SK-N-DZ (cell line): ENCODE data around the gene TNIP3. TPM values are rescaled to one million over a fixed set of nuclear protein-coding genes. Genes with fewer than 3 reads are reported as not detected.
"Not testable (repeated sequence)": the region's sequence is repeated elsewhere in the genome, so short reads cannot be mapped to it uniquely, and the experiment has no call there.

ENCODE experiments used
- DNase-seq: peaks from one replicate; pipeline ENCODE4 v3.0.0-alpha.2; 2015; ENCODE audit warnings: low spot score
- polyA plus RNA-seq, 2 experiments: library from polyadenylated mRNA; depleted of rRNA; stranded (reverse); fragments of >200 nt; gene quantifications; 2 replicates each; pipeline ENCODE4 v1.2.3, GENCODE V29; 2014

Gene TNIP3, protein sequence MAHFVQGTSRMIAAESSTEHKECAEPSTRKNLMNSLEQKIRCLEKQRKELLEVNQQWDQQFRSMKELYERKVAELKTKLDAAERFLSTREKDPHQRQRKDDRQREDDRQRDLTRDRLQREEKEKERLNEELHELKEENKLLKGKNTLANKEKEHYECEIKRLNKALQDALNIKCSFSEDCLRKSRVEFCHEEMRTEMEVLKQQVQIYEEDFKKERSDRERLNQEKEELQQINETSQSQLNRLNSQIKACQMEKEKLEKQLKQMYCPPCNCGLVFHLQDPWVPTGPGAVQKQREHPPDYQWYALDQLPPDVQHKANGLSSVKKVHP
- polyA plus RNA-seq (2014; cell fraction: cytosol; rRNA removed) = not detected in 2 replicates
- polyA plus RNA-seq (2014; cell fraction: nucleus; rRNA removed) = not detected in 2 replicates

DNA sequence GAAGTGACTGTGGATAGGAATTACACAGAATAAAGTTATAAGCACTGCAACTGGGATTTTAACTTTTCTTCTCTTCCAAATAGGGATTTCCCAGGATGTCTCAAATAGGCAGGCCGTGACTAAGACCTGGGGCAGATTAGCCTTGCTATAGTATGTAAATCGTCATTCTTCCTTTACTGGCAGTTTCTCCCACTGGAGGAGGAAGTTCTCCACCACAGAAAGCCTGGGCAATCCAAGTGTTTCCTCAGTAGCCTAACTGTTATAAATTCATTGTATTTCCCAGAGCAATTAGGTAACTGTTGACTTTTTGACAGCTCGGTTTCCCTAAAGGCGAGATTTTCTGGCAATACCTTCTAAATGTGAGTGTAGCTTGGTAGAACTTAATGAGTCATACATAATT lies at the start of gene TNIP3:
TSS of gene TNIP3 (minus strand) at position 31 of the 400 bp plus-strand sequence. CDS start 196 bp downstream, outside the sequence.
- DNase-seq = no peak

DNA sequence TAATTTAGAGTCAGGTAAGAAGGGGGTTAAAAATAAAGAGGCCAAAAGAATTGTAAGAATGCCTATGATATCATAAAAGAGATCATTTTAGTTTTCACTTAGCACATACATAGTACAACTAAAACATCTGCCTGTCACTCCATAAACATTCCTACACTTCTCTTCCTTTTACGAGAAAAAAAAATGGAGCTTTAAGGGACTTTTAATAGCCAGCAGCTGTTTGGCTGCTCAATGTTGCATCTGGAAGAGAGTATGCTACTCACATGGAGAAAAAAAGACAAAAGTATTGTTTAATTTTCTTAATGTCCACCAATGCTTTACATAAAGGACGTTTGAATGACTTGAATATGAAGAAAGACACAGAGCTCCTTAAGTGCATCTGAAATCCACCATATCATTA lies 48.7 kb upstream of the TNIP3 start:
- no peak for DNase-seq

DNA sequence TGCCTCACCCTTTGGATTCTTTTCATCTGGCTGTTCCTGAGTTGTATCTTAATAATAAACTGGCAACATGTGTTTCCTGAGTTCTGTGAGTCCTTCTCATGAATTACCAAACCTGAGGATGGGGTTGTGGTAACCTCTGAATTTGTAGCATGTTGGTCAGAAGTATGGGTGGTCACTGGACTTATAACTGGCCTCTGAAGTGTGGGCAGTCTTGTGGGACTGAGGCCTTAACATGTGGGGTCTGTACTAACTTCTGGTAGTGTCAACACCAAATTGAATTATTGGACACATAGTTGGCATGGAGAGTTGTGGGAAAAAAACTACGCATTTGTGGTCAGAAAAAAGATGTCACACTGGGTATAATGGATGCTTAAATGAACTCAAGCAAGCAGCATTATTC lies 45.0 kb upstream of the TNIP3 start:
- DNase-seq = no peak

DNA sequence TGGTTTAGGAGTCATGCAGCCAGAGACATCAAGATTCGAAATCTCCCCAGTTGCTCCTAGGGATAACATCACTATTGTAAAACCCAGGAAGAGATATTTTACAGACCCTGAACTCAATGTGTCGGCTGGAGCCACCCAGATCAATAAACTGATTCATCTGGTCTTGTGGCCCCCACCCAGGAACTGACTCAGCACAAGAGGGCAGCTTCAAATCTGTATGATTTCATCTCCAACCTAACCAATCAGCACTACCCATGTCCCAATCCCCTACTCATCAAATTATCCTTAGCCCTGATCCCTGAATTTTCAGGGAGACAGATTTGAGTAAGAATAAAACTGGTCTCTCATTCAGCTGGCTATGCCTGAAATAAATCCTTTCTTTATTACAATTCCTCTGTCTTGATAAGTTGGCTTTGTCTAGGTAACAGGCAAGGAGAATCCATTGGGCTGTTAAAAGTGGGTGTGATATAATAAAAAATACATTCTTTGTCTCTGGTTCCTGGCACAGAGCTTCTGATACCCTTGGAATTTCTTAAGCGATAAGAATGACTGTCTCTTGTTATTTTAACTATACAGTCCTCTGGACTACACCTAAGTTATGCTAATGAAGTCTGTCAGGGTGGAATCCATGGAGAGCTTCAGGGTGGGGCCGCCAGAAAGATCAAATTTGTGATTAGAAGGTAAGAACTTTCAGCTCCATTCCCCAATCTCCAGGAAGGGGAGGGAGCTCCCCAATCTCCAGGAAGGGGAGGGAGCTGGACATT lies 44.3 kb upstream of the TNIP3 start:
- no peak for DNase-seq

DNA sequence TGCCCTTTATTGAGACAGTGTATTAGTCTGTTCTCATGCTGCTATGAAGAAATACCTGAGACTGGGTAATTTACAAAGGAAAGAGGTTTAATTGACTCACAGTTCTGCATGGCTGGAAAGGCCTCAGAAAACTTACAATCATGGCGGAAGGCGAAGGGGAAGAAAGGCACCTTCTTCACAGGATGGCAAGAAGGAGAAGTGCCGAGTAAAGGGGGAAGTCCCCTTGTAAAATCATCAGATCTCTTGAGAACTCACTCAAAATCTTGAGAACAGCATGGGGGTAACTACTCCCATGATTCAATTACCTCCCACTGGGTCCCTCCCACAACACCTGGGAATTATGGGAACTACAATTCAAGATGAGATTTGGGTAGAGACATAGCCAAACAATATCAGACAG lies 41.7 kb upstream of the TNIP3 start:
- DNase-seq = not testable (repeated sequence)

DNA sequence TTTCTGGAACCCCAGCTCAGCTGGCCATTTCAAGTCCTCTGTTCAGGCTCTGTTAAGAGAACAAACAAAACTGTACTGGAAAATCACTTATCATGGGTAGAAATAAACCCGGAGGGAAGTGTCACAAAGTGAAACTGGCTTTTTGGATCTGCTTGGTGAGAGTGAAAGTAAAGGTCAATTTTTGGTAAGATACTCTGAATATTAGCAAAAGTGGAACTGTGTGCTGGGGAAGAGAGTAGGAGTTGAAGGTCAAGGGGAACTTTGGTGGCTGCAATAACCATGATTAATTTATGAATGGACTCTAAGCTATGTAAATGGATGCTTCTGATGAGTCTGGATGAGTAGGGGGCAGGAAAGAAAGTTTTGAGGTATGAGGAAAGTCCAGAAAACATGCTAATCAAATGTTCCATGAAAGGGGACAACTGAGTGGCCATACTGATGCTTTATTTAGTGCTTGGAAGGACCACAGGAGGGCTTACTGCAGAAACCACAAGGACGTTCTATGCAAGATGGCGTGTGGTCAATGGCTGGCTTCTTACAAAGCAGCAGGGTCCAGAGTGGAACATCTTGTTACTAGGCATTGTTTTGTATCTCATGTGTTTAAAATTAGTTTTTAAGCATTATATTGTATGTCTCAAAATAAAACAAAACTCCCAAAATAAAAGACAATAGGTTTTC lies 36.8 kb upstream of the TNIP3 start:
- DNase-seq = no peak

DNA sequence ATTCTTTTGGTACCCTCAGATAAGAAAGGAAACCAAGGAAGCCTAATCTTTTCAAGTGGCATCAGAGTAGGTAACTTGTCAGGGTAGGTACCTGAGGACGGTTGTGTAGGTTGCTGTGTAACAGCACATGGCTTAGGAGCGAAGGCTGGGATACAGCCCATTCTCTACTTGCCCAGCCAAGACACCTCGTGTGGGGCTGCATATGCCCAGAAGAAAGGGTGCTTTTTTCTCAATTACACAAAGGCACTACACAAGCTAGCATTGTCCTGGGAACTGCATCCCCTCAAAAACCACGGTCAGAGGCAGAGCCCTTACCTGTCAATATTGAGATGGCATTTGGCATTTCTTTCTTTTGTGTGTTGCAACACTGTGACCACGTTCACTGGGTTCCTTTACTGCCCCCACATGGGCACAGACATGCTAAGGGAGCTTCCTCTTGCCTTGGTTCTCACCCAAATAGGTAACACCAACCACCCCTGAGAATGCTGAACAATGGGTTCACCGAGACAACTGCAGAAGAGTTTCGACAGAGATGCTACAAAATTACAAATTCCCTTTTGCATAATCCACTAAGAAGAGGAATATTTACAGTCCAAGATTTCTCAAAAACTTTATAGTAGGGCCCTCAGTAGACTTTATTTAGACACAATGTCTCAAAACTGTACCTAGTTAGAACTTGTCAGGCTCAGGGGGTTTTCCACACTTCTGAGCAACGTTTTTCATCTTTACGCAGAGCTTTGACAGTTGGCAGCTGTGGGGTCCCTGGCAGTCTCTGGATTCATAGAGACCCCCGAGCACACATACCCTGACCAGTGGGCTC lies 35.8 kb upstream of the TNIP3 start:
- no peak for DNase-seq

DNA sequence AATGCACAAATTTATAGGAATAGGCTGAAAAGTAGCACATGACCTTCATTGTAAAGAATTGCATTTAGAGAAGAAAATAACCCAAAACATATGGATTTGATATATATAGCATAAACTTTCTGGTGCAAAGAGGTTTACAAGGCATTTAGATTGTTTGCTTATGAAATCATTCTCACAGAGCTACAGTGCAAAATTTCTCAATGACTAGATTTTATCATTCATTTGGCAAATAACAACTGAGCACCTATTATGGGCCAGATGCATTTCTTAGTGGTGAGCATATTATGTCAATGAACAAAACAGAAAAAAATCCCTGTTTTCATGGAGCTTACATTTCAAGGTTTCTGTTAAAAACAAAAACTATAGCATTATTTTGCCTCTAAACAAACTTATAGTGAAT lies 34.1 kb upstream of the TNIP3 start:
- DNase-seq = no peak

DNA sequence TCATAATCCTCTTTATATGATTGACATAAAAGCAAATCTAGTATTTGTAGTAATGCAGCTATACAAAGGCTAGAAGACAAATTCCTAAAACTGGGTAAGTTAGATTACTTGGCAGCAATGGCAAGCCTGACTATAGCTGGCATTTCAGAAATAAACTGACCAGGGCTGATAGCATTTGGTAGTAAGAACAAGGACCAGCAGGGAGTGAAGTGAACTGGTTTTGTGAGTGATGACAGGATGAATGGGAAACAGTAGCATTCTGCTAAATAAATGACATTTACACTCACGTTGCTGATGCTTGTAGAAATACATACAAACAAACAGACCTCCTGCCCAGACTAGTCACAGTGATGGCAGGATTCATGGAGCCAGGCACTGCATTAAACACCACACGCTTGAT lies 31.5 kb upstream of the TNIP3 start:
- no peak for DNase-seq

DNA sequence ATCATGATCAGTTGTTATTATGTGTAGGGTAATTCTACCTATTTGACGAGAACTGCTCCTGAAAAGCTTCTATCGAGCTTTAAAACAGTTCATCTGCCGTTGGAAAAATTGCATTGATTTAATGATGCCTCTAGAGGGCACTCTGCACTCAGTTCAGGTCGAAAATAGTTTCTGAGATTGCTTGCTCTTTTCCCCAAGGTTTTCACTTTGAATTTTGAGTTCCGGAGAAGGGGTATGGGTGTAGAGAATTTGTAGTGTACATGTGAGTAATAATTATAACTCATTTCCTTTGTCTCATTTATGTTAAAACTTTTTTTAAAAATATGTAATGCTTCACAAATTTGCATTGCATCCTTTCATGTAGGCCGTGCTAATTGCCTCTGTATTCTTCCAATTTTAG lies 28.4 kb upstream of the TNIP3 start:
- peak; percentile 30 for DNase-seq

DNA sequence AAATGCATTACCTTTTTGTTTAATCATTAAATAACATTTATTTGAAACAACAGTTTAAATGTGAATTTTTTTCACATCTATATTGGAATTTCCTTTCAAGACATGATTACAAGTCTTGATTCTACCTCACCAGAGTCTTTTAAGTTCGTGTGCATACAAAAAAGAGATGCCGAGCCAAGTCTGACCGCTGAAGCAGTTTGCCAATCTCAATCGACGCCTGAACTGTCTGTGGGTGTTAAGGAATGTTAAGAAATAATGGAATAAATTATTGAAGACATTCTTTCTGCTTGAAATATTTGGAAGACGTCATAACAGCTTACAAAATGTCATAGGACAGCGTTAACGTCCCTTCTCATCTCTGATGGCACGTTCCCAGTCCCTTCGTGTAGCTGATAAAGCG lies 27.9 kb upstream of the TNIP3 start:
- no peak for DNase-seq

DNA sequence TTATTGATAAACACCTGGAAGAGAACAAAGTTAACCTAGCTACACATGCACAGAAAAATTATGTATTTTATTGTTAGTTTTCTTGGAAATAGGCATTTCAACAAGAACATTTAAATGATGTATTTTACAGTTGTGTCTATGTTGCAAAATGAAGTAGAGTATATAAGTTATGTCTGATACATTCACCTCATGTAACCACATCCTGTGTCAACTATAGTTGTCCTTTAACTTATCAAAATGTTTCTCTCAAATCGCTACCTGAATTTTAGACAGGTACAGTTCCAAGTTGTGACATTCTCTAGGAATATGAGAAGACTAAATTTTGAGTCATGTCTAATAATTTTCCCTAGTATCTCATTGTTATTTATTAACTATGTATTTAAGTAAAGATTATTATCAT lies 27.2 kb upstream of the TNIP3 start:
- DNase-seq = no peak

DNA sequence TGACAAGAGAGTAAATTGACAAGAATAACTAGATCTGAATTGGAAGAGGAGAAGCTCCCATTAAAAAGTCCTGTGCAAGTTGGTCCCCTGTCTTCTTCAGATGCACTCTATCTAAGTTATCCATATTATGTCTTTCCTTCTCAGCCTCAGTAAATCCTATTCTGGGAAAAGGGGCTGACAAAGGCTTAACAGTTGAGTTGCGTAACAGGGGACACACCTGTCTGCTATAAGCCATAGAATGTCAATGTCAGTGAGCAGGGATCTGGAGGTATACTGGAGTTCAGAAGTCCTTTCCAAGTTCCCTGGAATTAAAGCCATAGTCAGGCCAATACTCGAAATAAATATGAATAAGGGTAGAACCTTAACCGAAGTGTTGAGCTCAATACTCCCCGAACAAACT lies 26.3 kb upstream of the TNIP3 start:
- DNase-seq = no peak

DNA sequence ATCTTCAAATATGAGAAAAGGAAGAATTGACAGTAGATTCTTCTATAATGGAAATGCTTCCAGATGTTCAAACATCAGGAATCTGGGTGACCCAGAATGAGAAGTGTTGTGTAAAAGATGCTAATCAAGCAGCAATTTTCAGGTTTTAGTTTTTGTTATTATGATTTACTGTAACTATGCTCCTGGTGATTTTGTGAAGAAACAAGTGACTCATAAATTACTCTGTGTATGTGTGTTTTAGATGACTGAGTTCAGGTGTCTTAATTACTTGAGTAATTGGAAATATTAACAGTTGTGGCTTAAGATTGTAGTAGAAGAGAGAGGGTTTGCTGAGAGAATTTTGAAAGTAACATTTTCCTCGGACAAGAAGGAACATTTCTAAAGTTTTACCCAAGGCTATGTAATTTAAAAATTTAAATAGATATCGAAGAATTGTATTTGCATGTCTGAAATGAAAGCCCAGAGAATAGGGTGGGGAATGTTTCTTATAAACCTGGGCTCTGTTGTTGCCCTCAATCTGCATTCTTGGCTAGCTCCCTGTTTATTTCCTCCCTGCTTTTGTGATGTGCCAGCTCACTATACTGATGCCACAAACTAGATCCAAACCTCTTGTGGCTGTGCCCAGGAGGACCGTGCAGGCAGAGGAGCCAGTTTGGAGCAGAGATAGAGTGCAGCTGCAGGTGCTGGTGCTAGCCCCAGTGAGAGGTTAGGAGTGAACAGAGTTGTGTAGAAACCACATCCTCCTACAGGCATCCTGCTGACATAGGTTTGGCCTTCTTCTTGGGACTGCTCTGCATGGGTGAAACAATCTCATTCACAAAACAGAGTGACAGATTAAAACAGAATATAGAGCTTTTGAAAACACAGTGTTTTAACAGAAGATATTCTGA lies 25.4 kb upstream of the TNIP3 start:
- no peak for DNase-seq

DNA sequence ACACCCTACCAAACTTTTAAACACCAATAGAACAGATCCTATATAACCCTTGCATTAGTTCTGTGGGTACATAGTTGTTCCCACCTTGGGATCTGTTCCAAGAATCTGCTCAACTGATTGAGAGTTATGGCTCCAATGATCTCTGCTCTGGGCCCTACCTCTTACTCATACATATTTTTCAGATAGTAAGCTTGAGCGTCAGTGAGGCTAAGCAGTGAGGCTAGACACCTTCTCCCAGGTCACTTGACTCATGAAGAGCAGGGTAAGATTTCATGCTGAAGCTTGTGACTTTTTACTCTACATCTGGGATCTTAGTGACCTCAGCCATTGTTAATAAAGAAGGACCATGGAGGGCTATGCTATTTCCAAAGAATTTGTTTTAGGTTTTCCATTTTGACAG lies 23.1 kb upstream of the TNIP3 start:
- no peak for DNase-seq

DNA sequence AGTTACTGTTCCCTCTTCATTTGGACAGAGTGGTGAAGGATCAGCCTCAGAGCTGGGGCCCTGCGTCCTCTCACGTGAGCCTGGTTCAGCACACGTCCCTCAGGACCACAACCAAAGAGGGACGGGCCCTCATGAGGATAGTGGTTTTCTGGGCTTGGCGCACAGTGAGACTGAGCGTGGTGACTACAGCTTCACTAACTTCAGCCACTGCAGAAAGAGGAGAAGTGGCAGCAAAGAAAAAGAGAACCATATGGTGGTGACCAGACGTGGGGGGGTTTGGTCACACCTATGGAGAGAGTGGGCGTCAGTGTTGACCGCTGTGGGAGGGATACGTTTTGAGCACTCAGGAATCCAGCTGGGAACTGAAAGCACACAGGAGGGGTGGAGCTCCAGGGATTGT lies 21.8 kb upstream of the TNIP3 start:
- no peak for DNase-seq

DNA sequence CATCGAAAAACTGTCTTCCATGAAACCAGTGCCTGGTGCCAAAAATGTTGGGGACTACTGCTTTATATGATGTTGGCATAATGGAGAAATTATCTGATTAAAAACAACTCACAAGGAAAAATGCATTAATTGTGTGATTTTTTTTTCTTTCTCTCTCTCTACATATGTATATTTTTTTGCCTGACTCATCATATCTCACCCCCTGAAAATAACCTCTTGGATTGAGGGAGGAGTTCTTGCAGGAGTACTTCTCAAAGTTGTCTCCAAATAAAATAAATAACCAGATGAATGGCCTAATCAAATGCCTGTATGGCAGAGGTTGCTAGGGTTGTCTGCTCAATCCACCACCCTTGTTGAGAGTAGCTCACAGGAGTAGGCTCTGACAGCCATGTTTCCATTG lies 19.9 kb upstream of the TNIP3 start:
- no peak for DNase-seq

DNA sequence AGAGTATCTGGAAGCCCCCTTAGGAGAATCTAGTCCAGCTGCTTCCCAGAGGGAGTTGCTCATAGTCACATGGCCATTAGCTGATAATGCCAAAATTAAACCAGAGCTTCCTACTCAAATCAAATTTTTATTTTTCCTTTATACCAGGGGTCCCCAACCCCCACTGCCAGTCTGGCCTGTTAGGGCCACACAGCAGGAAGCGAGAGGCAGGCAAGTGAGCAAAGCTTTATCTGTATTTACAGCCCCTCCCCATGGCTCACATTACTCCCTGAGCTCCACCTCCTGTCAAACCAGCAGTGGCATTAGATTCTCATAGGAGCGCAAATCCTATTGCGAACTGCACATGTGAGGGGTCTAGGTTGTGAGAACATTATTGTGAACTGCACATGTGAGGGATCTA lies 19.2 kb upstream of the TNIP3 start:
- DNase-seq = no peak

DNA sequence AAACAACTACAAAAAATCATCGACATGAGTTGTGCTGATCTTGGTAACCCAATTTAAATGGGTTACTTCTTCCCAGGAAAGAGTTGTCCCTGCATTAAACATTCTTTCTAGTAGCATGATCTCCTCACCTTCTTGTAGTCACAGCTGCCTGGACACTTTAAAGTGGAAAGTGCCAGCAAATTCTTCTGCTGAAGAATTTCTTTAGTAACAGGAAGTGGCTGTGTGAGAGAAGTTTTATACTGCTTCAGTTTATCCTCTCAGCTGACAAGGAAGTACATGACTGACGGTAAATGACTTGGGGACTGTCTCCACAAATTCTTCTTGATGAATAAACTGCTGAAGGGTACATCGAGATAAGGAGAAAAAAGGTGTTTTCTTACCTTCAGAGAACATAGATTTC lies 18.2 kb upstream of the TNIP3 start:
- DNase-seq = no peak

DNA sequence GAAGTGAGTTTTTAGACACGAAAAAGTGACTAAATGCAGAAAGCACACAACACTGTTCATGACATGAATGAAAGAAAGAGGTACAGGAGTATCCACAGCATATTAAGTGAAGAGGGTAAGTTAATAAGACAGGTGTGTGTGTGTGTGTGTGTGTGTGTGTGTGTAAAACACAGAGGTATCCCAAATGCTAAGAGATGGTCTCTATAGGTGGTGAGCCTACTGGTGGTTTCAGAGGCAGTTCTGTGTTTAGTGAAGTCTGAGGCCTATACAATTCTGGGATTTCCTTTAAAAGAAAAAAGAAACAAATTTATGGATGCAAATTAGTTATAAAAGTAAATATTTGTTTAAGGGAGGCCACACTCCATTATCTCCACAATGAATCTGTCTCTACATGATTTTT lies 17.4 kb upstream of the TNIP3 start:
- no peak for DNase-seq

DNA sequence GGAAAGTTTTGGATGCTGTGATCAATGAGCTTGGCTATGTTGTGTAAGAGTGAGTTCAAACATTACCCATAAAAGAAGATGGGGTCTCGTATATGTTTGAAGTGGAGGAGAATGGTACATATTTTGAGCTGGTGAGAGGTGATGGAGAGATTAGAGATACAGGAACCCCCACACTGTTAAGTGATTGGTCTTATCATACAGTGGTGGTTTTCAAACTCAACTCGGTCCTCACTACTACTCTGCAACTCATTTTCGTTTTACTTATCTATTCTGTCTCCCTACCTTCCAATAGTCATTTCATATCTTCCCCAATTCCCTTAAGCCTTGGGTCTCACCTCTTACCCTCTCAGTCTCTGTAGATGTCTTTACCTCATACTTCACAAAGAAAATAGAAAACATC lies 16.4 kb upstream of the TNIP3 start:
- DNase-seq = no peak
